Activated CD8-positive, alpha-beta memory T cell treated with anti-CD3 and anti-CD28 coated beads for 36 hours (primary cell): Measurements from ENCODE around the gene PCNX1. TPM values are rescaled to one million over a fixed set of nuclear protein-coding genes. Genes with fewer than 3 reads are reported as not detected.
"Not testable (repeated sequence)": the region's sequence is repeated elsewhere in the genome, so short reads cannot be mapped to it uniquely, and the experiment has no call there.

Experiments used
- CTCF ChIA-PET: fragments of 350-600 bp; sonication (Branson Sonifier 250); formaldehyde crosslinking; loops from one replicate; lab custom pipeline; 2021; ENCODE audit warnings: antibody characterized with exemption; lab: Charles Lee
- POLR2A ChIA-PET: fragments of 350-600 bp; sonication (Branson Sonifier 250); formaldehyde crosslinking; loops from one replicate; lab custom pipeline; 2021; ENCODE audit warnings: antibody characterized with exemption; lab: Charles Lee
- total RNA-seq, 2 experiments: library from RNA; stranded (reverse); gene quantifications; one replicate each; pipeline ENCODE4 v1.2.3, GENCODE V29; 2021

PCNX1 gene
- total RNA-seq, 2 experiments from 2014 or later: 40.7 to 41.5 TPM

GRCh38 chr14:71139294-71139946, 232.2 kb downstream of the PCNX1 start:
- ChIA-PET POLR2A (no interaction called here), CTCF (interaction anchor here (0.5 to 2.5 kb wide), 5 partner anchors 175 to 613 kb away, joined by 3 to 14 read pairs (median 4); no protein-coding TSS in a partner anchor)

DNA sequence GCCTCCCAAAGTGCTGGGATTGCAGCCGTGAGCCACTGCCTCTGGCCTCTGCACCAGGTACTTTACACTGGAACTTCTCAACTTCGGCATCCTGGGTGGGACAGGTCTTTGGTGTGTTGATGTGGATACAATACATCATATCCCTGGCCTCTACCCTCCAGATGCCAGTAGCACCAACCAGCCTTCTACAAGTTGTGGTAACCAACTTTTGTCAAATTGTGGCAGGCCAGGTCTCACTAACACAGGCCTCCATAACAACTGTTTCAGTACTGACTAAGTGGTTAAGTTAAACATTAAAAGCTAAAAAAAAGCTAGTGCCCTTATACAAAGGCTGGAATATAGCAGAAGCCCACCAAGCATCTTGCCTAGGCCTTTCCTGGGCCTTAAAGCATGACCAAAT, 232.9 kb downstream of the PCNX1 start:
- POLR2A ChIA-PET: no interaction called here

DNA sequence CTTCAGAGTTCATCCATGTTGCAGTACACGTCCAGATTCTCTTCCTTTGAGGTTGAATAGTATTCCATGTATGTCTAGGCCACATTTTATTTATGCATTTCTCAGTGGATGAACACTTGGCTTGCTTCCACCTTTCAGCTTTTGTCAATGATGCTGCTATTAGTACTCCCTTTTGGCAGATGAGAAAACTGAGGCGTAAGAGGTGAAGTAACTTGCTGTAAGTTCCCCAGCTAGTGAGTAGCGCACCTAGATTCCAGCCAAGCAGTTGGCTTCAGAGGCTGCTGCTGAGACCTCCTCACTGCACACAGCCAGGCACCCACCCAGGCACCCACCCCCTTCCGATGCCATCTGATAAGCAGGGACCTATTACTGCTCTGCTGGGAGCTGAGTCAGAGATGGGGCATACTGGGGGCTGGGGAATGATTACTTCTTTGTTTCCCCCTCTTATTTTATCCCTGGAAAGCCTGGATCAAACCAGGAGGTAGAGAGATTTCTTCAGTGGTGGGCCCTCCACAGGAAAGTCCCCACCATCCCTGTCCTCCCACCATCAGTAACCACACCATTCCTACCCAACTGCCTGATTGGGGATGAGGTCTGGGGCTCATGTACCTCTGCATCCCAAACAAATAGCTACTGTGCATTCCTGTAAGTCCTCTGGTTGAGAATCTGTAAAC, 234.6 kb downstream of the PCNX1 start:
- CTCF ChIA-PET: interaction anchor here (1.0 to 2.5 kb wide), 6 partner anchors 10 to 611 kb away, joined by 3 to 12 read pairs (median 4); no protein-coding TSS in a partner anchor
- POLR2A ChIA-PET: interaction anchor here (1.0 to 1.5 kb wide), 5 partner anchors 180 to 517 kb away, joined by 3 to 7 read pairs (median 3); no protein-coding TSS in a partner anchor

More for the DNA sequence above, 232.9 kb downstream of the PCNX1 start:
- CTCF ChIA-PET: interaction anchor here (0.6 to 2.5 kb wide), 2 partner anchors 613 to 786 kb away, joined by 4 to 14 read pairs; no protein-coding TSS in a partner anchor

DNA sequence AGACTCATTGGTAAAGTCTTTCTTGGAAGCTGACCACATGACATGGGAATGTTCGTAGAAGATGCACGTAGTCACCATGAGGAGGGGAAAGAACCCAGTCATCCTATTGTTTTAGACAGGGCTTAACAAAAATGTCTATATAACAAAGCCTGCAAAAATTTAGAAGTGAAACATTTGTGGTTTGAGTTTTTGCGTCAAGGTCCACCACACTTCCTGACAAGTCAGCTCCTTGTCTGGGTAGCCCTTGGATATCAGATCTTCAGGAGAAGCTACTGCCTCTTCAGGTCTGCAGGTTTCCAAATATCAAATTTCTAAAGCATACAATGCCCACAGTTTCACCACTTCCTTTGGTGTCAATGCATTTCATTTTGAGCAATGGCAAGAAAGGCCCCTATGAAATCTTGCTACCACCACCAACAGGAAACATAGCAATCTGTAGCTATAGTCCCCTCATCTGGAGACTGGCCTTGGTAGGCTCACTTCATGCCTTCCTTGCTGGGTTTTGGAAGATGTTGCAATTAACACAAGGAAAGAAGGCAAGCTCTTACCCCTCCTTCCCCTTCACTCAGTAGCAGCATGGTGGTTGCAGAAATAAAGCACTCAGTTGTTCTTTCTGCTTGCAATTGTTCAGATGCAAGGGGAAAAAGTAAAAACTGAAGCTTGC, 235.2 kb downstream of the PCNX1 start:
- POLR2A ChIA-PET: interaction anchor here (1.0 to 1.5 kb wide), 5 partner anchors 179 to 516 kb away, joined by 3 to 7 read pairs (median 3); no protein-coding TSS in a partner anchor
- CTCF ChIA-PET: interaction anchor here (0.6 to 2.5 kb wide), 7 partner anchors 26 to 711 kb away, joined by 3 to 12 read pairs (median 3); no protein-coding TSS in a partner anchor

DNA sequence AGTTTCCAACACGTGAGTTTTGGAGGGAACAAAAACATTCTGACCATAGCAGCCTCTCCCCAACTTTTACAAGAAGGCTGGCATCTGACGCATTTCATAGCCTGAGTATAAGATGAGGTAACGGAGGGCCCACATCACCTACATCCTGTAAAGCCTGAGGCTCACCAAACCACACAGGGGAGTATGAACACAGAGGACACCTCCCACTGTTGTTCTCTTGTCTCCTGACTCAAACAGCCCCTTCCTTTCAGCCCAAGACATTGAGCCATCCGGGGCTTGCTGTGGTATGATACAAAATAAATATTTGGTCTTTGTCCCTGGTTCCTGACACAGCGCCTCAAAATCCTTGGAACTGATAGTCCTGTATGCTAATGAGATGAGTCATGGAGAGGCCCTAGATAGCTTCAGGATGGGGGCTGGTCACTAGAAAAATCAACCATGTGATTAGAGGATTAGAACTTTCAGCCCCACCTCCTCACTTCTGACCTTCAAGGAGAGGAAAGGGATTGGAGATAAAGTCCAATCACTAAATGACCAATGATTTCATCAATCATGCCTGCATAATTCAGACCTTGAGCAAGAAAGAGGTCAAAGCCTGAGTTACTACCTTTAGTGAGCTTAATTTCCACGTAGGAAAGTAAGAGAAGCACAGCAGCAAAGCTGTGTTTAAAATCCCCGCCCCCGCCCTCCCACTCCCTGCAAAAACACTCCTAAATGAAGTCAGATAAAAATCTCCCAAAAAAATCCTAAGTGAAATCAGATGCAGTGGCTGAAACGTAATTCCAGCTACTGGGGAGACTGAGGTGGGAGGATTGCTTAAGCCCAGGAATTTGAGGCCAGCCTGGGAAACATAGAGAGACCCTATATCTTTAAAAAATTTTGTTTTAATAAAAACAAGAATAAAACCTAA, 236.4 kb downstream of the PCNX1 start:
- POLR2A ChIA-PET: interaction anchor here (0.5 to 1.5 kb wide), 3 partner anchors 178 to 411 kb away, joined by 3 to 7 read pairs (median 4); no protein-coding TSS in a partner anchor
- CTCF ChIA-PET: interaction anchor here (1.7 to 2.5 kb wide), 3 partner anchors 178 to 609 kb away, joined by 6 to 12 read pairs (median 9); no protein-coding TSS in a partner anchor

DNA sequence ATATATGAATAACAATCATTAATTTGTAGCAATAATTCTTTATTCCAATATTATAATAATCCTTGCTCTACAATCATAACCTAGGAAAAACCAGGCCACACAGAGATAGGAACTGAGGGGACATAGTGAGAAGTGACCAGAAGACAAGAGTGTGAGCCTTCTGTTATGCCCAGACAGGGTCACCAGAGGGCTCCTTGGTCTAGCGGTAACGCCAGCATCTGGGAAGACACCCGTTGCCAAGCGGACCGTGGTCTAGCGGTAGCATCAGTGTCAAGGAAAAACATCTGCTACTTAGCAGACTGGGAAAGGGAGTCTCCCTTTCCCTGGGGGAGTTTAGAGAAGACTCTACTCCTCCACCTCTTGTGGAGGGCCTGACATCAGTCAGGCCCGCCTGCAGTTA, 240.1 kb downstream of the PCNX1 start:
- POLR2A ChIA-PET, CTCF ChIA-PET: not testable (repeated sequence)

- POLR2A ChIA-PET: no interaction called here
- CTCF ChIA-PET: no interaction called here
These were observed 241.4 kb downstream of the PCNX1 start for GRCh38 chr14:71148627-71149026.

GRCh38 chr14:71150737-71151136, 243.5 kb downstream of the PCNX1 start:
- CTCF ChIA-PET: no interaction called here
- POLR2A ChIA-PET: no interaction called here

DNA sequence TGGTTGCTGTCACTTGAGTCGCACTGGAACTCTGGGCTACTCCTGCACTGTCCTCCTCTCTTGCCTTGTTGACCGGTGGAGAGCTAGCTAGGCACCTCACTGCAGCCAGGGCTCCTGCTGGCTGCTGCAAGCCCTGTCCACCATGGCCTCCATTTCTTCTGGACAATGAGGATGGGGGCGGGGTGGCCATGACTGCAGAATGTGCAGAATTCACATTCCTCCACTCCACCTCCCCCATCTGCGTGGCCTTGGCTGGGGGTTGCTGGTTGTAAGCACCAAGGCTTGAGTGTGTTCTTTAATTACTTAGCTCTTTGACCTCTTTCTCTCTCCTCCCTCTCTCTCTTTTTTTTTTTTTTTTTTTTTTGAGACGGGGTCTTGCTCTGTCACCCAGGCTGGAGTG, 248.5 kb downstream of the PCNX1 start:
- POLR2A ChIA-PET: no interaction called here
- CTCF ChIA-PET: no interaction called here

DNA sequence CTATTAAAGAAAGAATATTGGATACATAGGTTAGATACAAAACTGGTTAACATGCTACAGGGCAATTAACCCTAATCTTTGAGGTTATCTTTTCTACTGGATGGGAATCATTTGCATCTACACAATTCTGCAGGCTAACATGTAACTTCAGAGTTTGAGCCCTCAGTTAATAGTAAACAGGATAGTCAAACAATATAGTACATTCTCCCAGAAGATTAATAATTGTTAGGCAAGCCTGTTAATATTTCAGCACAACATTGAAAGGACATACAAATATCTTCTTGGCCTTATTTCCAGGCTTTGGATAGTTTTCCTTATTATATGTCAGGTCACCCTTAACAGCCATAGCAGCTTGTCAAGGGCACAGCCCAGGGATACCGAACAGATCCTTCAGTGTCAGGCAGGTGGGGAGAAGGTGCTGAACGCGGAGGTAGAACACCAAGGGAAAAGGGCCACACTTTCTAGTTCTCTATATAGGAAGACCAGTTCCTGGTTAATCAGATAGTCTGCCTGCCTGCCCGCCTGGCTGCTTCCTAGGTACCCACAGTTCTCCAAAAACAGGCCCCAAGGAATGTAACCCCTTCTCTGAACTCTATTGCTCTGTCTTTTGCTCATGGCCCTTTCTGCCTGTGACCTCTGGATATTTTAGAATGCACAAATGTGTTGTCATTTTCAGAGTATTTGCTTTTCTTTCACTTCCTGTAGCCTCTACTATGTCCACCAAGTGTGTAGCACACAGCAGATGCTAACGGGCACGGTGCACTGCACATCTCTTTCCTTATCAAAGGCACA, 256.0 kb downstream of the PCNX1 start:
- ChIA-PET CTCF (no interaction called here), POLR2A (no interaction called here)

DNA sequence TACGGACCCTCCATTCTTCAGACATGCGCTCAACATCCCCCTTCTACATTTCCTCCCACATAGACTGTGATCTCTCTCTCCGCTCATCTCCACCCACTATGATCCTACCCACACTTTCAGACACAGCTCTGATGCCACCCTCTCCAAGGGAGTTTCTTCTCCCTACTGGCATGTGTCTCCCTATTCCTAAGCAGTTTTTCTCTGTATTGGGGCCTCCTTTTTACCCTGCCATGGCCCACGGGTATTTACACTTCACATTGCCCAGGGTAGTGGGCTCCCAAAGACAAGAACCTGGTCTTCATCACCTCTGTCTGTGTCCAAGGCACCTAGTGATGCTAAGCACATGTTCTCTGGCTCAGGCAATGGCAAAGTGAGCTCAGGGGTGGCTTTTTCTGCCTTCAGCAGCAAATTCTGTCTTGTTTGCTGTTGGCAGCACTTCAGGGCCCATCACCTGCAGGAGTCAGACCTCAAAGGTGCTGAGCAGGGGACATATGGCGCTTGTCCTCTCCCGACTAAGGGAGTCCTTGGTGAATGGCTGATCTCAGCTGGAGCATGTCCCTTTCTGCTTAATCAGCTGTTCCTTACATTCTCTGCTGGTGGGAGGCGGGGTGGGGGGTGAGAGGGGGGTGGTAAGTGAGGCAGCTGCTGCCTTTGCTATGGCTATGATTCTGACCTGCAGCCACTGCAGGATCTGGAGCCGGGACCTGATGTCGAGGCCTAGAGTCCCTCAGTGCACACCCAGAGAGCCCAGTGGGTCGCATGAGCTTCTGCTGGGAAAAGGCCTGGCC, 256.8 kb downstream of the PCNX1 start:
- ChIA-PET POLR2A (no interaction called here), CTCF (no interaction called here)

Other genes with a start within 250 kb of the PCNX1 start
- gene MAP3K9, start 97.9 kb upstream of the PCNX1 start, total RNA-seq: 1 to 10 TPM; 5.5 to 5.7 TPM